Smooth muscle cell of the brain vasculature (primary cell): ENCODE data around the gene CCDC63.

Source experiments
- DNase-seq: peaks from one replicate; pipeline ENCODE4 v3.0.0-alpha.2; 2012; ENCODE audit warnings: low read depth, low spot score

Gene CCDC63

GRCh38 chr12:110885152-110885840 lies 38.5 kb downstream of the CCDC63 start:
- DNase-seq: no peak

GRCh38 chr12:110888256-110888991 lies 41.6 kb downstream of the CCDC63 start:
- no peak for DNase-seq

GRCh38 chr12:110889361-110889760 lies 42.6 kb downstream of the CCDC63 start:
- DNase-seq: no peak

- DNase-seq: no peak
Measured at GRCh38 chr12:110893956-110894355, 47.2 kb downstream of the CCDC63 start.

- DNase-seq: no peak
Measured at GRCh38 chr12:110896559-110896958, 49.8 kb downstream of the CCDC63 start.

GRCh38 chr12:110901401-110901800 lies 54.6 kb downstream of the CCDC63 start:
- DNase-seq: no peak

- no peak for DNase-seq
Measured at GRCh38 chr12:110903511-110903910, 56.7 kb downstream of the CCDC63 start.

- DNase-seq: no peak
Measured at GRCh38 chr12:110906083-110906482, 59.3 kb downstream of the CCDC63 start.

- DNase-seq: no peak
Measured at GRCh38 chr12:110906516-110906915, 59.7 kb downstream of the CCDC63 start.

GRCh38 chr12:110906985-110907384 lies 60.2 kb downstream of the CCDC63 start:
- no peak for DNase-seq

GRCh38 chr12:110907583-110907982 lies 60.8 kb downstream of the CCDC63 start:
- DNase-seq: no peak

GRCh38 chr12:110908377-110909152 lies 61.8 kb downstream of the CCDC63 start:
- no peak for DNase-seq

- no peak for DNase-seq
Measured at GRCh38 chr12:110912263-110912662, 65.5 kb downstream of the CCDC63 start.

- DNase-seq: no peak
Measured at GRCh38 chr12:110913119-110914056, 66.6 kb downstream of the CCDC63 start.

GRCh38 chr12:110916295-110916875 lies 69.6 kb downstream of the CCDC63 start:
- no peak for DNase-seq

- no peak for DNase-seq
Measured at GRCh38 chr12:110917467-110917866, 70.7 kb downstream of the CCDC63 start.

- no peak for DNase-seq
Measured at GRCh38 chr12:110917961-110918360, 71.2 kb downstream of the CCDC63 start.

GRCh38 chr12:110919720-110920119 lies 72.9 kb downstream of the CCDC63 start:
- DNase-seq: no peak

GRCh38 chr12:110920324-110920910 lies 73.6 kb downstream of the CCDC63 start, which contains the start of gene MYL2:
Gene MYL2, minus strand, starts transcription at chr12:110920579. Its CDS starts 50 bp downstream, at chr12:110920529.
- no peak for DNase-seq

GRCh38 chr12:110921262-110921661 lies 74.5 kb downstream of the CCDC63 start:
- peak; percentile 65 for DNase-seq
